ENCODE measurements around the gene ASTN1.

GRCh38 chr1:176989023-176989422 lies 175.5 kb downstream of the ASTN1 start:
- TF ChIP-seq CTCF (conservative IDR thresholded peaks at IDR 0.05; ENCODE audit: low read depth, low read length) (no peak), BHLHE40 (IDR thresholded peaks at IDR 0.05; ENCODE audit: low read depth, low read length) (no peak), POLR2A (IDR thresholded peaks at IDR 0.05; ENCODE audit: low read depth, low read length) (no peak), ELK1 (IDR thresholded peaks at IDR 0.05; ENCODE audit: borderline replicate concordance, low read depth, low read length) (no peak), CEBPB (IDR thresholded peaks at IDR 0.05; ENCODE audit: low read depth, low read length) (no peak), MAFK (IDR thresholded peaks at IDR 0.05; ENCODE audit: low read depth, low read length) (no peak), SMC3 (IDR thresholded peaks at IDR 0.05; ENCODE audit: low read depth, low read length) (no peak), NFE2L2 (IDR thresholded peaks at IDR 0.05; ENCODE audit: low read depth, low read length) (no peak), RAD21 (IDR thresholded peaks at IDR 0.05; ENCODE audit: low read length) (no peak), RFX5 (IDR thresholded peaks at IDR 0.05; ENCODE audit: low read depth, low read length) (no peak), CHD1 (IDR thresholded peaks at IDR 0.05; ENCODE audit: low read depth, low read length) (no peak)

All from IMR-90 (cell line).